GM20431 (cell line): Measurements from ENCODE around the gene PFKFB2.

ENCODE experiments used
- in situ Hi-C: fragments of 300-500 bp; cut with MseI, MboI; formaldehyde crosslinking; loops from one replicate; pipeline ENCODE4 v1.15.0; 2020; ENCODE audit warnings: low sequenced_read_pairs; ENCODE audit not compliant: unreplicated experiment

PFKFB2 gene

GRCh38 chr1:207052911-207053769 lies at the start of gene PFKFB2:
TSS of gene PFKFB2 (plus strand) at chr1:207053275. CDS start at chr1:207054718, 1,443 bp downstream.
- in situ Hi-C loops: no loop called here

- in situ Hi-C loops: no loop called here
These were observed 47.9 kb upstream of the PFKFB2 start for GRCh38 chr1:207004931-207005830.

GRCh38 chr1:207006083-207006482 lies 47.0 kb upstream of the PFKFB2 start:
- in situ Hi-C loops: no loop called here

GRCh38 chr1:207006914-207007313 lies 46.2 kb upstream of the PFKFB2 start:
- in situ Hi-C loops: no loop called here

GRCh38 chr1:207007352-207008033 lies 45.6 kb upstream of the PFKFB2 start:
- in situ Hi-C loops: no loop called here

- in situ Hi-C loops: no loop called here
These were observed 43.8 kb upstream of the PFKFB2 start for GRCh38 chr1:207009182-207009850.

- in situ Hi-C loops: no loop called here
These were observed 43.1 kb upstream of the PFKFB2 start for GRCh38 chr1:207009945-207010344.

- in situ Hi-C loops: no loop called here
These were observed 42.3 kb upstream of the PFKFB2 start for GRCh38 chr1:207010726-207011125.

- in situ Hi-C loops: no loop called here
These were observed 39.6 kb upstream of the PFKFB2 start for GRCh38 chr1:207013321-207014085.

- in situ Hi-C loops: no loop called here
These were observed 38.3 kb upstream of the PFKFB2 start for GRCh38 chr1:207014728-207015127.

- in situ Hi-C loops: no loop called here
These were observed 37.3 kb upstream of the PFKFB2 start for GRCh38 chr1:207015791-207016190.

GRCh38 chr1:207017615-207018559 lies 35.2 kb upstream of the PFKFB2 start:
- in situ Hi-C loops: no loop called here

GRCh38 chr1:207018707-207019106 lies 34.4 kb upstream of the PFKFB2 start:
- in situ Hi-C loops: no loop called here

- in situ Hi-C loops: no loop called here
These were observed 33.9 kb upstream of the PFKFB2 start for GRCh38 chr1:207019161-207019560.

GRCh38 chr1:207019661-207020060 lies 33.4 kb upstream of the PFKFB2 start:
- in situ Hi-C loops: no loop called here

GRCh38 chr1:207020065-207020708 lies 32.9 kb upstream of the PFKFB2 start:
- in situ Hi-C loops: no loop called here

- in situ Hi-C loops: no loop called here
These were observed 32.4 kb upstream of the PFKFB2 start for GRCh38 chr1:207020709-207021107.
